Testis (tissue), 3 donors: ENCODE measurements around the gene ATL2. TPM values are rescaled to one million over a fixed set of nuclear protein-coding genes. Genes with fewer than 3 reads are reported as not detected.

ENCODE experiments used
- DNase-seq: peaks from one replicate; pipeline ENCODE4 v3.0.0-alpha.2; 2019
- H3K27ac ChIP-seq, 2 donors: fragments of 200-600 bp; sonication (generic); one replicate each; pipeline ENCODE4 v1.5.1; 2019
- H3K27me3 ChIP-seq: fragments of 200-600 bp; sonication (generic); one replicate; pipeline ENCODE4 v1.5.1; 2019
- H3K36me3 ChIP-seq: fragments of 200-600 bp; sonication (generic); one replicate; pipeline ENCODE4 v1.5.1; 2017; ENCODE audit warnings: low read depth; ENCODE audit errors: missing control alignments
- H3K4me1 ChIP-seq: fragments of 200-600 bp; sonication (generic); one replicate; pipeline ENCODE4 v1.5.1; 2019
- H3K4me3 ChIP-seq, 2 donors: fragments of 200-600 bp; sonication (generic); one replicate each; pipeline ENCODE4 v1.5.1; 2017 to 2019
- H3K9me3 ChIP-seq: fragments of 200-600 bp; sonication (generic); one replicate; pipeline ENCODE4 v1.5.1; 2017
- POLR2A ChIP-seq: fragments of 450-650 bp; IDR thresholded peaks from one replicate; pipeline ENCODE4 v1.6.1; 2017; ENCODE audit warnings: antibody characterized with exemption, mild to moderate bottlenecking, moderate library complexity
- WGBS, 2 donors: methylation state at CpG; one replicate each; pipeline ENCODE4 v1.1.5; 2018; 5-methylcytosine and 5-hydroxymethylcytosine counted together
- intact Hi-C: fragments of 100-400 bp; cut with DNase I; formaldehyde crosslinking; loops from one replicate; pipeline ENCODE4 v1.15.1; 2023; ENCODE audit warnings: low total_unique reads
- polyA plus RNA-seq: library from polyadenylated mRNA; stranded (reverse); fragments of 350-450 nt; fragmentation: Illumina TruSeq; extraction: RNeasy Lipid Tissue Mini Kit (QIAGEN cat#74804); gene quantifications from one replicate; pipeline ENCODE4 v1.2.3, GENCODE V29; 2014; ENCODE audit warnings: low read depth, low replicate concordance; ENCODE audit not compliant: insufficient read depth
- total RNA-seq, 2 donors: library from RNA; depleted of rRNA; stranded (reverse); fragments of >200 nt; gene quantifications; one replicate each; pipeline ENCODE4 v1.2.3, GENCODE V29; 2016
- TF ChIP-seq, protein P1 (sequence below), 3 experiments: fragments of 450-650 bp in 2 of 3; fragments of 200-600 bp in 1 of 3; sonication (generic) in 1 of 3; IDR thresholded peaks; one replicate each; pipeline ENCODE4 v1.5.1; 2016 to 2019; ENCODE audit warnings: antibody characterized with exemption in 3 of 3, mild to moderate bottlenecking in 2 of 3, moderate library complexity in 1 of 3

ATL2 gene
- total and polyA plus RNA-seq, 3 donors from 2014 or later, result 38.8 to 96.3 (median 80.9) TPM

GRCh38 chr2:38301340-38301968 lies 75.6 kb downstream of the ATL2 start:
- H3K27ac ChIP-seq, result no peak overlapping the region
- 79 to 88% methylated on average over 2 to 3 of the region's 3 CpGs for WGBS, 2 donors
- DNase-seq, result no peak
- intact Hi-C loops, result no loop called here
- H3K9me3 ChIP-seq, result no peaks in the 10 kb centered on the region
- TF ChIP-seq, protein P1, sequence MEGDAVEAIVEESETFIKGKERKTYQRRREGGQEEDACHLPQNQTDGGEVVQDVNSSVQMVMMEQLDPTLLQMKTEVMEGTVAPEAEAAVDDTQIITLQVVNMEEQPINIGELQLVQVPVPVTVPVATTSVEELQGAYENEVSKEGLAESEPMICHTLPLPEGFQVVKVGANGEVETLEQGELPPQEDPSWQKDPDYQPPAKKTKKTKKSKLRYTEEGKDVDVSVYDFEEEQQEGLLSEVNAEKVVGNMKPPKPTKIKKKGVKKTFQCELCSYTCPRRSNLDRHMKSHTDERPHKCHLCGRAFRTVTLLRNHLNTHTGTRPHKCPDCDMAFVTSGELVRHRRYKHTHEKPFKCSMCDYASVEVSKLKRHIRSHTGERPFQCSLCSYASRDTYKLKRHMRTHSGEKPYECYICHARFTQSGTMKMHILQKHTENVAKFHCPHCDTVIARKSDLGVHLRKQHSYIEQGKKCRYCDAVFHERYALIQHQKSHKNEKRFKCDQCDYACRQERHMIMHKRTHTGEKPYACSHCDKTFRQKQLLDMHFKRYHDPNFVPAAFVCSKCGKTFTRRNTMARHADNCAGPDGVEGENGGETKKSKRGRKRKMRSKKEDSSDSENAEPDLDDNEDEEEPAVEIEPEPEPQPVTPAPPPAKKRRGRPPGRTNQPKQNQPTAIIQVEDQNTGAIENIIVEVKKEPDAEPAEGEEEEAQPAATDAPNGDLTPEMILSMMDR (IDR thresholded peaks at IDR 0.05), result no peak
- TF ChIP-seq POLR2A, result no peak
- H3K4me3 ChIP-seq, result no peak overlapping the region
- H3K36me3 ChIP-seq, result no peaks in the 10 kb centered on the region
- H3K4me1 ChIP-seq, result peaks cover 12% of the 10 kb centered on the region
- no peaks in the 10 kb centered on the region for H3K27me3 ChIP-seq

DNA sequence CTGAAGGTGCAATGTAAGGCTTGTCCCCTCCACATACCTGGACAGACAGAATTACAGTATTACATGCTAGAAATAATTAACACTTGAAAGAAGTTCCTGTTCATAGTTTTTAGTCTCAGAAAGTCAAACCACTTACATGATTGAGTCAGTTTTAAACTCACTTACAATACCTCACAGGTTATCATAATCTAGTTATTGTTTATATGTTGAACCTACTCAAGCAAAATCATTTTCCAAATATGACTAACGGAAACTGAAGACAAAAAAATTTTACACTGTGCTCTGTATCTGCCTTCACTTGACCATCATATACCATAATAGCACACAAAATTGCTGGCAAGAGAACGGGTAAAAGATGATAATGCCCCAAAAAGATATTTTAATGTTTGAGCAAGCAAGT lies 78.5 kb downstream of the ATL2 start:
- no peak overlapping the region for H3K27ac ChIP-seq
- H3K36me3 ChIP-seq, result no peaks in the 10 kb centered on the region
- H3K27me3 ChIP-seq, result no peaks in the 10 kb centered on the region
- peaks cover 12% of the 10 kb centered on the region for H3K4me1 ChIP-seq
- H3K4me3 ChIP-seq, result no peak overlapping the region
- 92 to 95% methylated on average over 2 of the region's 2 CpGs for WGBS, 2 donors
- TF ChIP-seq, protein P1 (IDR thresholded peaks at IDR 0.05), result no peak
- TF ChIP-seq POLR2A, result no peak
- no peak for DNase-seq
- intact Hi-C loops, result no loop called here
- no peaks in the 10 kb centered on the region for H3K9me3 ChIP-seq

DNA sequence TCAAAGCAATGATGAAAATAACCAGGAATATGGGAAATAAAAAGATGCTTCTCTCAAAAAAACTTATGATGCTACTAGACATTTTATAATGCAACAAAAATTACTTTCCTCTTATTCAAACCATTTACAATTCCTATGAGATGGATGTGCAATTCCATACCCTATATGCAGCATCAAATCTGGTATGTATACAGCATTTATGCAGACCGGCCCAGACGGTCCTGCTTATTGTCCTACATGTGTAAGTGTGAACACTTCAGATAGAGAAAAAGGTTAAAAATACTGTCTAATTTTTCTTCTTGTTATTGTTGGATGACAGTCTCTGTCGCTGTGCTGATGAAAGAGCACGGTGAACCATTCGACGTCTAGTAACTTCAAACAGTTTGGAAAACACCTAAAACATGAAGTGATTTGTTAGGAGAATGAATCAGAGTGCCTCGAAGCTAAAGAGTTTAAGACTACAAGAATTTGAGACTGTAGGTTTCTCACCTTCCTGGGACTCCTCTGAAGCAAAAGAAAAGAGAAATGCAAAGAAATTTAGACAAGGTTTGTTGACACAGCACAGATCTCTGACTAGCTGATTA lies 80.8 kb downstream of the ATL2 start:
- no peaks in the 10 kb centered on the region for H3K36me3 ChIP-seq
- H3K9me3 ChIP-seq, result no peaks in the 10 kb centered on the region
- no peaks in the 10 kb centered on the region for H3K4me1 ChIP-seq
- TF ChIP-seq POLR2A, result no peak
- TF ChIP-seq, protein P1 (IDR thresholded peaks at IDR 0.05), result no peak
- no peaks in the 10 kb centered on the region for H3K27me3 ChIP-seq
- intact Hi-C loops, result no loop called here
- DNase-seq, result no peak
- 76 to 83% methylated on average over 7 of the region's 7 CpGs for WGBS, 2 donors
- H3K4me3 ChIP-seq, result no peak overlapping the region
- no peak overlapping the region for H3K27ac ChIP-seq

DNA sequence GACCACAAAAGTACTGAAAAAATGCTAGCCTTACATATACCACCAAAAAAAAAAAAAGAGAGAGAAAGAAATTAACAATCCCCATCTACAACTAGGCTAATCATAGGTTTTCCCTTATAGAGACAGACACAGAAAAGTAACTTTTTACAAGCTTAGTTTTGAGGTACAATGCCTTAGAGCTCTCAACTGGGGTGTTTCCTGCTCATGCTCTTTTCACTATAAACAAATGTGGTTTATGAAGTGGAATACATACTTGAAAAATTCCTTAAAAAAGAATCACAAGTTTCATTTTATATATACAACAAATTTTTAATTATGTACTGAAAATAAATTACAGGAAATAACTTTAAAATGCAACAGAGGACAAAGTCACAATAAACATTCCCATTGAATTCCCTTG lies 82.5 kb downstream of the ATL2 start:
- Histone ChIP-seq H3K27ac (no peak overlapping the region), H3K27me3 (no peaks in the 10 kb centered on the region), H3K4me3 (no peak overlapping the region), H3K9me3 (no peaks in the 10 kb centered on the region), H3K36me3 (no peaks in the 10 kb centered on the region), H3K4me1 (no peaks in the 10 kb centered on the region)
- TF ChIP-seq POLR2A, result no peak
- TF ChIP-seq, protein P1 (IDR thresholded peaks at IDR 0.05), result no peak
- DNase-seq, result no peak
- intact Hi-C loops, result no loop called here
